Measurements from ENCODE around the gene SUCLG2.

DNA sequence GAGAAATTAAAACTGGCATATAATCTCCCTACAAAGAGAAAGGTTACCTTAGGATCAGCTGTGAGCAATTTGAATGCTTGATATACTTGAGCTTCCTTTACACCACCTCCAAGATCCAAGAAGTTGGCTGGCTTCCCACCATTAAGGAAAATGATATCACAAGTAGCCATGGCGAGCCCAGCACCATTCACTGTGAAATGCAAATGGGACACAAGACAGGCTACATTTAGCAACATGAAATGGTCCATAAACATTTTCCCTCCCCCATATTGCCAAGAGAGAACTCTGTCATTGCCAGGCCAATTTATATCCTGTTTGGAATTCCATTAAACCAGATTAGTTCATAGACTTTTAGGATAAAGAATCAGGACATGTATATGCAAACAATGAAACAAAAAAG, 158.7 kb downstream of the SUCLG2 start:
- TF ChIP-seq, protein P1, sequence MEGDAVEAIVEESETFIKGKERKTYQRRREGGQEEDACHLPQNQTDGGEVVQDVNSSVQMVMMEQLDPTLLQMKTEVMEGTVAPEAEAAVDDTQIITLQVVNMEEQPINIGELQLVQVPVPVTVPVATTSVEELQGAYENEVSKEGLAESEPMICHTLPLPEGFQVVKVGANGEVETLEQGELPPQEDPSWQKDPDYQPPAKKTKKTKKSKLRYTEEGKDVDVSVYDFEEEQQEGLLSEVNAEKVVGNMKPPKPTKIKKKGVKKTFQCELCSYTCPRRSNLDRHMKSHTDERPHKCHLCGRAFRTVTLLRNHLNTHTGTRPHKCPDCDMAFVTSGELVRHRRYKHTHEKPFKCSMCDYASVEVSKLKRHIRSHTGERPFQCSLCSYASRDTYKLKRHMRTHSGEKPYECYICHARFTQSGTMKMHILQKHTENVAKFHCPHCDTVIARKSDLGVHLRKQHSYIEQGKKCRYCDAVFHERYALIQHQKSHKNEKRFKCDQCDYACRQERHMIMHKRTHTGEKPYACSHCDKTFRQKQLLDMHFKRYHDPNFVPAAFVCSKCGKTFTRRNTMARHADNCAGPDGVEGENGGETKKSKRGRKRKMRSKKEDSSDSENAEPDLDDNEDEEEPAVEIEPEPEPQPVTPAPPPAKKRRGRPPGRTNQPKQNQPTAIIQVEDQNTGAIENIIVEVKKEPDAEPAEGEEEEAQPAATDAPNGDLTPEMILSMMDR (IDR thresholded peaks at IDR 0.05): no peak
- TF ChIP-seq POLR2AphosphoS5 (IDR thresholded peaks at IDR 0.05) (no peak), POLR2A (IDR thresholded peaks at IDR 0.05) (no peak)
